ENCODE data around the gene PPM1E.

GRCh38 chr17:58747674-58748073 lies 8.0 kb upstream of the PPM1E start:
- TF ChIP-seq CTCF (IDR thresholded peaks at IDR 0.05) (no peak), POLR2A (IDR thresholded peaks at IDR 0.05) (no peak)
